ENCODE results near the gene FLNC.

Gene FLNC

GRCh38 chr7:128830231-128831177 is at the start of gene FLNC:
TSS of gene FLNC (plus strand) at chr7:128830406. CDS start at chr7:128830638, 232 bp downstream.
- peak; percentile 71 for DNase-seq

GRCh38 chr7:128781126-128781525 is 49.1 kb upstream of the FLNC start:
- DNase-seq, result no peak

- no peak for DNase-seq
These were observed 48.4 kb upstream of the FLNC start for GRCh38 chr7:128781851-128782250.

- no peak for DNase-seq
These were observed 46.9 kb upstream of the FLNC start for GRCh38 chr7:128783143-128783861.

GRCh38 chr7:128785738-128786137 is 44.5 kb upstream of the FLNC start:
- DNase-seq, result no peak

GRCh38 chr7:128788446-128789412 is 41.5 kb upstream of the FLNC start:
- DNase-seq, result no peak

GRCh38 chr7:128790315-128791041 is 39.7 kb upstream of the FLNC start:
- DNase-seq, result no peak

- DNase-seq, result peak; percentile 91
These were observed 38.9 kb upstream of the FLNC start, which contains the start of gene CCDC136 for GRCh38 chr7:128791121-128791971. TSS of gene CCDC136 (plus strand) at chr7:128791968. CDS start at chr7:128792412, 444 bp downstream.

- DNase-seq, result no peak
These were observed 38.3 kb upstream of the FLNC start for GRCh38 chr7:128791972-128792327.

- no peak for DNase-seq
These were observed 37.6 kb upstream of the FLNC start for GRCh38 chr7:128792471-128793180.

- DNase-seq, result no peak
These were observed 37.0 kb upstream of the FLNC start for GRCh38 chr7:128793181-128793547.

GRCh38 chr7:128794020-128794419 is 36.2 kb upstream of the FLNC start:
- DNase-seq, result no peak

GRCh38 chr7:128794436-128794835 is 35.8 kb upstream of the FLNC start:
- DNase-seq, result no peak

- DNase-seq, result no peak
These were observed 35.1 kb upstream of the FLNC start for GRCh38 chr7:128795129-128795528.

GRCh38 chr7:128796327-128796726 is 33.9 kb upstream of the FLNC start:
- DNase-seq, result no peak

GRCh38 chr7:128799451-128799850 is 30.8 kb upstream of the FLNC start:
- DNase-seq, result no peak

GRCh38 chr7:128800567-128800966 is 29.6 kb upstream of the FLNC start:
- DNase-seq, result no peak

GRCh38 chr7:128801003-128801402 is 29.2 kb upstream of the FLNC start:
- no peak for DNase-seq

- DNase-seq, result no peak
These were observed 28.4 kb upstream of the FLNC start for GRCh38 chr7:128801667-128802418.

- DNase-seq, result no peak
These were observed 25.7 kb upstream of the FLNC start for GRCh38 chr7:128804484-128804883.

Data from activated effector memory CD4-positive, alpha-beta T cell treated with anti-CD3 and anti-CD28 coated beads, Interleukin-2, amount 50 U/mL, for 16 hours (primary cell).